HepG2 (cell line): ENCODE measurements around the gene LSM11. TPM values are rescaled to one million over a fixed set of nuclear protein-coding genes. Genes with fewer than 3 reads are reported as not detected.

ENCODE experiments used
- ATAC-seq: fragments of 200-7000 bp; cut with Tn5 transposase; 3 replicates; pipeline ENCODE4 v1.9.1; 2020; ENCODE audit warnings: mild to moderate bottlenecking, moderate library complexity
- BruUV-seq: library from RNA; stranded (reverse); fragments of 400-500 nt; replicated peaks from 2 replicates; lab custom pipeline; 2021; lab: Mats Ljungman, UMichigan
- CTCF ChIA-PET: fragments of 300-600 bp; formaldehyde crosslinking; extraction: SDS; loops from one replicate; lab custom pipeline; 2021; ENCODE audit warnings: low total read pairs, inconsistent platforms, low intra/inter-chr PET ratio; lab: Yijun Ruan, JAX
- POLR2A ChIA-PET: fragments of 350-600 bp; sonication (Branson Sonifier 250); formaldehyde crosslinking; loops from one replicate; lab custom pipeline; 2020; ENCODE audit warnings: antibody characterized with exemption, inconsistent platforms; lab: Yijun Ruan, JAX
- DNase-seq: peaks from one replicate; pipeline ENCODE4 v3.0.0-alpha.2; 2015; ENCODE audit warnings: low spot score
- FAIRE-seq: peaks from 3 replicates; lab custom pipeline; 2011; peaks lifted over from hg19 to GRCh38; lab: Jason Lieb, UNC
- H2AFZ ChIP-seq: one replicate; pipeline ENCODE4 v1.6.1; 2011; ENCODE audit warnings: low read length, inconsistent platforms
- H3K27ac ChIP-seq: fragments of 300-600 bp; 3 replicates; pipeline ENCODE4 v1.8.0; 2011; ENCODE audit warnings: mixed run types, mild to moderate bottlenecking, mixed read lengths, low read length, inconsistent platforms; ENCODE audit not compliant: insufficient read depth; ENCODE audit errors: extremely low read length
- H3K27me3 ChIP-seq, 2 experiments: fragments of 200-600 bp in 1 of 2; 2 replicates in 1 of 2; 3 replicates in 1 of 2; pipeline versions ENCODE4 v1.6.0 to v1.8.0; 2011; ENCODE audit warnings: low read length in 2 of 2, mild to moderate bottlenecking in 2 of 2, moderate library complexity in 2 of 2, inconsistent platforms in 1 of 2; ENCODE audit not compliant: insufficient read depth in 2 of 2, control insufficient read depth in 1 of 2
- H3K36me3 ChIP-seq, 2 experiments: fragments of 200-600 bp in 1 of 2; replicated peaks in 1 of 2; 2 replicates in 1 of 2; 3 replicates in 1 of 2; pipeline versions ENCODE4 v1.5.1 to v1.8.0; 2011; ENCODE audit warnings: low read length in 2 of 2, inconsistent platforms in 1 of 2; ENCODE audit not compliant: insufficient read depth in 2 of 2, control insufficient read depth in 1 of 2
- H3K4me1 ChIP-seq: 2 replicates; pipeline ENCODE4 v1.5.1; 2012; ENCODE audit warnings: low read length, inconsistent platforms; ENCODE audit not compliant: insufficient read depth
- H3K4me2 ChIP-seq: 2 replicates; pipeline ENCODE4 v1.6.0; 2011; ENCODE audit warnings: low read depth, low read length, inconsistent platforms
- H3K4me3 ChIP-seq, 3 experiments: fragments of 200-600 bp in 1 of 3; sonication (generic), shearing (Covaris generic) in 1 of 3; replicated peaks in 1 of 3; 2 replicates each; pipeline ENCODE4 v1.5.1; 2011 to 2016; ENCODE audit warnings: low read length in 3 of 3, inconsistent platforms in 2 of 3, low read depth in 2 of 3, mild to moderate bottlenecking in 2 of 3, control low read depth in 1 of 3, mixed read lengths in 1 of 3; ENCODE audit not compliant: insufficient read depth in 1 of 3
- H3K79me2 ChIP-seq: one replicate; pipeline ENCODE4 v1.6.1; 2011; ENCODE audit warnings: low read length, inconsistent platforms; ENCODE audit not compliant: insufficient read depth
- H3K9ac ChIP-seq: 2 replicates; pipeline ENCODE4 v1.6.0; 2011; ENCODE audit warnings: mild to moderate bottlenecking, low read depth, low read length, inconsistent platforms; ENCODE audit not compliant: insufficient read depth
- H3K9me3 ChIP-seq: 2 replicates; pipeline ENCODE4 v1.5.1; 2012; ENCODE audit warnings: mild to moderate bottlenecking, low read length
- H4K20me1 ChIP-seq: 2 replicates; pipeline ENCODE4 v1.6.0; 2011; ENCODE audit warnings: inconsistent platforms, mild to moderate bottlenecking, low read length, moderate library complexity; ENCODE audit not compliant: insufficient read depth
- E2F2 ChIP-seq: sonication (generic); formaldehyde crosslinking; IDR thresholded peaks from 2 replicates; pipeline ENCODE4 v1.4.0; 2020; ENCODE audit warnings: missing genetic modification reagents, borderline replicate concordance
- EEA1 ChIP-seq: sonication (generic); formaldehyde crosslinking; IDR thresholded peaks from 2 replicates; pipeline ENCODE4 v1.5.1; 2020; ENCODE audit warnings: mild to moderate bottlenecking, missing genetic modification reagents, borderline replicate concordance
- MEIS2 ChIP-seq: sonication (generic); formaldehyde crosslinking; IDR thresholded peaks from 2 replicates; pipeline ENCODE4 v1.9.0; 2021; ENCODE audit warnings: mild to moderate bottlenecking, missing genetic modification reagents
- PRDM10 ChIP-seq: sonication (generic); formaldehyde crosslinking; IDR thresholded peaks from 2 replicates; pipeline ENCODE4 v1.4.0; 2020; ENCODE audit warnings: low read depth, missing genetic modification reagents
- SMYD3 ChIP-seq: sonication (generic); formaldehyde crosslinking; IDR thresholded peaks from 2 replicates; pipeline ENCODE4 v1.8.1; 2023; ENCODE audit warnings: mild to moderate bottlenecking, missing genetic modification reagents
- SOX5 ChIP-seq: IDR thresholded peaks from 2 replicates; pipeline ENCODE4 v1.6.1; 2016; ENCODE audit warnings: borderline replicate concordance
- SSRP1 ChIP-seq: IDR thresholded peaks from 2 replicates; pipeline ENCODE4 v1.6.1; 2016; ENCODE audit warnings: control low read depth
- TCF7L2 ChIP-seq: IDR thresholded peaks from 2 replicates; pipeline ENCODE4 v1.6.1; 2011; ENCODE audit warnings: mild to moderate bottlenecking, low read depth, low read length, moderate library complexity
- TEAD3 ChIP-seq: optimal IDR thresholded peaks from 2 replicates; pipeline ENCODE3; 2016; ENCODE audit warnings: borderline replicate concordance
- THAP11 ChIP-seq: IDR thresholded peaks from 2 replicates; pipeline ENCODE4 v1.6.1; 2016; ENCODE audit warnings: missing biosample characterization, missing genetic modification reagents
- ZIK1 ChIP-seq: sonication (generic); formaldehyde crosslinking; IDR thresholded peaks from 2 replicates; pipeline ENCODE4 v1.5.0; 2020; ENCODE audit warnings: mild to moderate bottlenecking, low read depth, missing genetic modification reagents, borderline replicate concordance
- ZNF687 ChIP-seq: sonication (generic); formaldehyde crosslinking; IDR thresholded peaks from 2 replicates; pipeline ENCODE4 v1.5.1; 2020; ENCODE audit warnings: mild to moderate bottlenecking, missing genetic modification reagents, moderate library complexity
- WGBS: methylation state at CpG from one replicate; pipeline ENCODE4 v1.1.6; 2017; ENCODE audit warnings: low lambda C conversion rate; 5-methylcytosine and 5-hydroxymethylcytosine counted together
- in situ Hi-C: cut with HindIII; loops from 2 replicates; pipeline ENCODE4 v1.10.0; 2017; ENCODE audit warnings: low pct_unique_long_range_greater_than_20kb; ENCODE audit not compliant: extremely low pct_ligation_motif_present
- intact Hi-C: fragments of 100-400 bp; cut with micrococcal nuclease; formaldehyde crosslinking; loops from one replicate; pipeline ENCODE4 v1.10.0; 2022; ENCODE audit not compliant: unreplicated experiment
- polyA plus RNA-seq, 8 experiments: library from polyadenylated mRNA; depleted of rRNA in 3 of 8; stranded (reverse) in 7 of 8; unstranded in 1 of 8; fragments of >200 nt; fragmentation: Illumina TruSeq in 4 of 8; extraction: Trizol in 4 of 8; gene quantifications; 2 replicates each; pipeline versions ENCODE4 v1.2.1 to v1.2.3, GENCODE V29; 2011 to 2016; ENCODE audit warnings: low read depth in 4 of 8, missing spikeins in 1 of 8, mixed read lengths in 1 of 8; ENCODE audit not compliant: insufficient read depth in 1 of 8
- total RNA-seq, 5 experiments: library from RNA; depleted of rRNA; stranded (reverse); fragments of >200 nt; fragmentation: Illumina TruSeq; extraction: Trizol; gene quantifications; 2 replicates each; pipeline ENCODE4 v1.2.3, GENCODE V29; 2016; ENCODE audit warnings: low read depth in 1 of 5
- TF ChIP-seq, protein P1 (sequence below): sonication (generic); formaldehyde crosslinking; IDR thresholded peaks from 2 replicates; pipeline ENCODE4 v1.5.0; 2020; ENCODE audit warnings: mild to moderate bottlenecking, missing genetic modification reagents

LSM11 gene
- total and polyA plus RNA-seq, 2 of the 13 experiments (the other 11 are each of a cell fraction or from before 2014, with no cell fraction given) = 4.5 to 7.2 TPM

DNA sequence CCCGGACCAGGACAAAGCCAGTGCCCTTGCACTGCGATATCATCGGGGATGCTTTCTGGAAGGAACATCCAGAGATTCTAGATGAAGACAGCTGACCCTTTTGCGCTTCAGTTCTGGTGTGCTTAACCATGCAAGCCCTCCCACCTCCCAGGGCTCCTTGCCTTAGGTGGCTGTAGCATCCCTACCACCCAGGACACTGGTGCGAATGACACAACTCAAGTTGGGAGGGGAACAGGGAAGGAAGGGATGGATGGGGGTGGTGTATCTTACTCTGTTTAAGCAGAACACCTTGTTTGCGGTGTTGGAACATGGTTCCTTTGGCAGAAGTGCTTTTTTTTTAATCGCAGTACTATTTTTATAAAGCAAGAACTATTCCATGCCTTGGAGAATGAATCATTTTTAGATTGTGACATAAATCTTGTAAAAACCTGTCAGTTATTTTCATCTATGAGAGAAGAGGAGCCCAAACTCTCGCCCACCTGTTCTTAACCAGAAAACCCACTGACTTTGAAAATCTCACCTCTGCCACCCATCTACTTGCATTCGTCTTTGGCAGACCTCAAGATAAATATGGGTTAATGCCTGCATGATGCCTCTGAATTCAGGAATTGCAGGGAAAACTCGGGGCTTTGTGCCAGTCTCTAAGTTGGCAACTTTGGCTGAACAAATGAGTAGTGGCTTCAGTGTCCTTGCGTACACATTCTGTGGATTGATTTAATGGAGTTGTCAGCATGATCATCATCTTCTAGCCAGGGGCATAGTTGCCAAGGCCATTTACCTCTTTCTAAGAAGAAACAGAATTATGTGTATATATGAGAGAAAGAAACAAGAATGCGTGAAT is 3.9 kb upstream of the LSM11 start:
- no peak for FAIRE-seq
- H3K27ac ChIP-seq = no peak overlapping the region
- peaks cover 7% of the 10 kb centered on the region for H3K4me1 ChIP-seq
- 93% methylated on average over 12 of the region's 12 CpGs for WGBS
- no peak overlapping the region for H3K9ac ChIP-seq
- no peak overlapping the region for H3K4me3 ChIP-seq
- in situ Hi-C loops (loop anchor here (5.0 to 25.0 kb wide), 2 partner anchors 67 to 402 kb away; partner anchors contain the start of gene C5orf52), intact Hi-C loops (no loop called here)
- peaks cover 0 to 6% of the 10 kb centered on the region in 2 experiments; a peak in 3 of 5 replicates for H3K36me3 ChIP-seq
- H3K4me2 ChIP-seq = no peak overlapping the region
- H3K9me3 ChIP-seq = no peaks in the 10 kb centered on the region
- no peak for ATAC-seq
- no peak for DNase-seq
- no peaks in the 10 kb centered on the region; a peak in 1 of 5 replicates for H3K27me3 ChIP-seq
- BruUV-seq = no TSS peak
- H4K20me1 ChIP-seq = no peaks in the 10 kb centered on the region
- POLR2A ChIA-PET = no interaction called here
- H3K79me2 ChIP-seq = peaks cover 4% of the 10 kb centered on the region
- CTCF ChIA-PET = no interaction called here
- H2AFZ ChIP-seq = no peak overlapping the region
- TF ChIP-seq THAP11 (CRISPR knock-in tag) (no peak), E2F2 (CRISPR knock-in tag) (no peak), ZNF687 (CRISPR knock-in tag) (no peak), TCF7L2 (no peak), EEA1 (no peak), SOX5 (CRISPR knock-in tag) (no peak), MEIS2 (CRISPR knock-in tag) (no peak), SSRP1 (CRISPR knock-in tag) (no peak), PRDM10 (CRISPR knock-in tag) (no peak), SMYD3 (CRISPR knock-in tag) (no peak), TEAD3 (CRISPR knock-in tag) (no peak), ZIK1 (CRISPR knock-in tag) (no peak)
- TF ChIP-seq, protein P1, sequence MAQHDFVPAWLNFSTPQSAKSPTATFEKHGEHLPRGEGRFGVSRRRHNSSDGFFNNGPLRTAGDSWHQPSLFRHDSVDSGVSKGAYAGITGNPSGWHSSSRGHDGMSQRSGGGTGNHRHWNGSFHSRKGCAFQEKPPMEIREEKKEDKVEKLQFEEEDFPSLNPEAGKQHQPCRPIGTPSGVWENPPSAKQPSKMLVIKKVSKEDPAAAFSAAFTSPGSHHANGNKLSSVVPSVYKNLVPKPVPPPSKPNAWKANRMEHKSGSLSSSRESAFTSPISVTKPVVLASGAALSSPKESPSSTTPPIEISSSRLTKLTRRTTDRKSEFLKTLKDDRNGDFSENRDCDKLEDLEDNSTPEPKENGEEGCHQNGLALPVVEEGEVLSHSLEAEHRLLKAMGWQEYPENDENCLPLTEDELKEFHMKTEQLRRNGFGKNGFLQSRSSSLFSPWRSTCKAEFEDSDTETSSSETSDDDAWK = no peak
